NCI-H345 treated with DMSO at 0.1 percent for 48 hours (cell line): ENCODE data around the gene LRP1.

ENCODE experiments used
- DNase-seq: peaks from one replicate; lab custom pipeline; 2025; ENCODE audit not compliant: unreplicated experiment; lab: John Stamatoyannopoulos, UW

Gene LRP1

GRCh38 chr12:57233357-57234232 is 105.3 kb downstream of the LRP1 start:
- no peak for DNase-seq

GRCh38 chr12:57234233-57234570 is 105.9 kb downstream of the LRP1 start:
- no peak for DNase-seq

GRCh38 chr12:57234571-57235016 is 106.3 kb downstream of the LRP1 start:
- no peak for DNase-seq

- no peak for DNase-seq
Measured at GRCh38 chr12:57235017-57235727, 106.9 kb downstream of the LRP1 start.

- DNase-seq, result no peak
Measured at GRCh38 chr12:57235728-57236131, 107.4 kb downstream of the LRP1 start.

- no peak for DNase-seq
Measured at GRCh38 chr12:57236201-57236924, 108.1 kb downstream of the LRP1 start.

GRCh38 chr12:57236925-57237595 is 108.8 kb downstream of the LRP1 start:
- DNase-seq, result no peak

- no peak for DNase-seq
Measured at GRCh38 chr12:57237596-57237931, 109.3 kb downstream of the LRP1 start.

GRCh38 chr12:57237932-57238853 is 109.9 kb downstream of the LRP1 start:
- no peak for DNase-seq

GRCh38 chr12:57238854-57239554 is 110.7 kb downstream of the LRP1 start:
- DNase-seq, result peak; percentile 86

GRCh38 chr12:57239587-57240065 is 111.3 kb downstream of the LRP1 start:
- DNase-seq, result peak; percentile 42

- peak; percentile 74 for DNase-seq
Measured at GRCh38 chr12:57240066-57240921, 112.0 kb downstream of the LRP1 start.

GRCh38 chr12:57240926-57241401 is 112.7 kb downstream of the LRP1 start:
- peak; percentile 35 for DNase-seq

GRCh38 chr12:57241402-57242310 is 113.4 kb downstream of the LRP1 start:
- DNase-seq, result no peak

GRCh38 chr12:57242329-57242690 is 114.0 kb downstream of the LRP1 start:
- peak; percentile 63 for DNase-seq

GRCh38 chr12:57242691-57243454 is 114.6 kb downstream of the LRP1 start:
- peak; percentile 76 for DNase-seq
